Stomach smooth muscle (tissue), 2 donors: Measurements from ENCODE around the gene GPAT3.

Experiments used
- H3K27ac ChIP-seq: one replicate; pipeline ENCODE4 v1.7.0; 2013; ENCODE audit warnings: mild to moderate bottlenecking, low read length, inconsistent platforms
- H3K27me3 ChIP-seq, 2 donors: one replicate each; pipeline ENCODE4 v1.7.0; 2013; ENCODE audit warnings: low read length in 2 of 2; ENCODE audit not compliant: insufficient read depth in 2 of 2, control insufficient read depth in 1 of 2
- H3K36me3 ChIP-seq, 2 donors: one replicate each; pipeline ENCODE4 v1.7.0; 2013; ENCODE audit warnings: low read length in 2 of 2; ENCODE audit not compliant: control insufficient read depth in 2 of 2, insufficient read depth in 2 of 2
- H3K4me1 ChIP-seq: one replicate; pipeline ENCODE4 v1.7.0; 2013; ENCODE audit warnings: low read length; ENCODE audit not compliant: control insufficient read depth, insufficient read depth
- H3K4me3 ChIP-seq, 2 donors: one replicate each; pipeline ENCODE4 v1.7.0; 2013; ENCODE audit warnings: low read length in 2 of 2
- H3K9ac ChIP-seq, 2 donors: one replicate each; pipeline ENCODE4 v1.7.0; 2013; ENCODE audit warnings: low read length in 2 of 2, mild to moderate bottlenecking in 1 of 2
- H3K9me3 ChIP-seq, 2 donors: one replicate each; pipeline ENCODE4 v1.7.0; 2013; ENCODE audit warnings: low read length in 2 of 2; ENCODE audit not compliant: control insufficient read depth in 2 of 2
- donor health status: healthy.
- donor health status: Pancreatic carcinoma.

GPAT3 gene

GRCh38 chr4:83604321-83604720 lies 68.4 kb downstream of the GPAT3 start:
- no peaks in the 10 kb centered on the region for H3K9me3 ChIP-seq
- no peaks in the 10 kb centered on the region for H3K27me3 ChIP-seq
- H3K9ac ChIP-seq = no peak overlapping the region
- peaks cover 4% of the 10 kb centered on the region for H3K4me1 ChIP-seq
- no peak overlapping the region for H3K4me3 ChIP-seq
- peaks cover 0 to 3% of the 10 kb centered on the region in 2 donors for H3K36me3 ChIP-seq
- no peak overlapping the region for H3K27ac ChIP-seq

- peaks cover 4% of the 10 kb centered on the region for H3K4me1 ChIP-seq
- peaks cover 0 to 3% of the 10 kb centered on the region in 2 donors for H3K36me3 ChIP-seq
- H3K9ac ChIP-seq = no peak overlapping the region
- no peaks in the 10 kb centered on the region for H3K9me3 ChIP-seq
- no peak overlapping the region for H3K27ac ChIP-seq
- no peak overlapping the region for H3K4me3 ChIP-seq
- no peaks in the 10 kb centered on the region for H3K27me3 ChIP-seq
These were observed 69.3 kb downstream of the GPAT3 start for GRCh38 chr4:83605210-83605609.

GRCh38 chr4:83605744-83606172 lies 69.8 kb downstream of the GPAT3 start:
- H3K27ac ChIP-seq = no peak overlapping the region
- no peak overlapping the region for H3K9ac ChIP-seq
- no peaks in the 10 kb centered on the region for H3K9me3 ChIP-seq
- no peaks in the 10 kb centered on the region for H3K27me3 ChIP-seq
- H3K4me1 ChIP-seq = peaks cover 4% of the 10 kb centered on the region
- H3K36me3 ChIP-seq = peaks cover 0 to 2% of the 10 kb centered on the region in 2 donors
- no peak overlapping the region for H3K4me3 ChIP-seq

- no peaks in the 10 kb centered on the region for H3K27me3 ChIP-seq
- no peaks in the 10 kb centered on the region for H3K9me3 ChIP-seq
- no peaks in the 10 kb centered on the region for H3K36me3 ChIP-seq
- peaks cover 4% of the 10 kb centered on the region for H3K4me1 ChIP-seq
- no peak overlapping the region for H3K27ac ChIP-seq
- H3K9ac ChIP-seq = no peak overlapping the region
- no peak overlapping the region for H3K4me3 ChIP-seq
These were observed 70.6 kb downstream of the GPAT3 start for GRCh38 chr4:83606460-83606859.

GRCh38 chr4:83606898-83607297 lies 71.0 kb downstream of the GPAT3 start:
- H3K4me3 ChIP-seq = no peak overlapping the region
- H3K36me3 ChIP-seq = no peaks in the 10 kb centered on the region
- no peak overlapping the region for H3K27ac ChIP-seq
- H3K9ac ChIP-seq = no peak overlapping the region
- H3K4me1 ChIP-seq = peaks cover 4% of the 10 kb centered on the region
- no peaks in the 10 kb centered on the region for H3K27me3 ChIP-seq
- no peaks in the 10 kb centered on the region for H3K9me3 ChIP-seq

- Histone ChIP-seq H3K27ac (no peak overlapping the region), H3K9me3 (peaks cover 2 to 10% of the 10 kb centered on the region in 2 donors), H3K27me3 (no peaks in the 10 kb centered on the region), H3K9ac (no peak overlapping the region), H3K4me1 (no peaks in the 10 kb centered on the region), H3K4me3 (no peak overlapping the region), H3K36me3 (no peaks in the 10 kb centered on the region)
These were observed 73.5 kb downstream of the GPAT3 start for GRCh38 chr4:83609365-83609764.

GRCh38 chr4:83610729-83611128 lies 74.8 kb downstream of the GPAT3 start:
- no peaks in the 10 kb centered on the region for H3K36me3 ChIP-seq
- H3K4me1 ChIP-seq = no peaks in the 10 kb centered on the region
- no peak overlapping the region for H3K9ac ChIP-seq
- H3K4me3 ChIP-seq = no peak overlapping the region
- H3K27me3 ChIP-seq = no peaks in the 10 kb centered on the region
- no peak overlapping the region for H3K27ac ChIP-seq
- peaks cover 2 to 16% of the 10 kb centered on the region in 2 donors for H3K9me3 ChIP-seq

GRCh38 chr4:83613023-83613422 lies 77.1 kb downstream of the GPAT3 start:
- Histone ChIP-seq H3K9ac (no peak overlapping the region), H3K4me3 (no peak overlapping the region), H3K4me1 (no peaks in the 10 kb centered on the region), H3K27ac (no peak overlapping the region), H3K36me3 (no peaks in the 10 kb centered on the region), H3K9me3 (peaks cover 2 to 16% of the 10 kb centered on the region in 2 donors), H3K27me3 (no peaks in the 10 kb centered on the region)

GRCh38 chr4:83613994-83614393 lies 78.1 kb downstream of the GPAT3 start:
- H3K27me3 ChIP-seq = no peaks in the 10 kb centered on the region
- H3K36me3 ChIP-seq = no peaks in the 10 kb centered on the region
- H3K9me3 ChIP-seq = peaks cover 2 to 16% of the 10 kb centered on the region in 2 donors
- H3K4me1 ChIP-seq = peaks cover 5% of the 10 kb centered on the region
- no peak overlapping the region for H3K9ac ChIP-seq
- H3K27ac ChIP-seq = no peak overlapping the region
- H3K4me3 ChIP-seq = no peak overlapping the region

GRCh38 chr4:83616252-83616651 lies 80.3 kb downstream of the GPAT3 start:
- Histone ChIP-seq H3K4me1 (peaks cover 14% of the 10 kb centered on the region), H3K27me3 (no peaks in the 10 kb centered on the region), H3K9ac (no peak overlapping the region), H3K9me3 (peaks cover 2 to 16% of the 10 kb centered on the region in 2 donors), H3K27ac (no peak overlapping the region), H3K36me3 (no peaks in the 10 kb centered on the region), H3K4me3 (no peak overlapping the region)

GRCh38 chr4:83617371-83618035 lies 81.6 kb downstream of the GPAT3 start:
- Histone ChIP-seq H3K9ac (no peak overlapping the region), H3K27me3 (no peaks in the 10 kb centered on the region), H3K36me3 (no peaks in the 10 kb centered on the region), H3K27ac (no peak overlapping the region), H3K4me3 (no peak overlapping the region), H3K9me3 (peaks cover 2 to 14% of the 10 kb centered on the region in 2 donors), H3K4me1 (peaks cover 14% of the 10 kb centered on the region)
